Endothelial cell of umbilical vein (primary cell): Measurements from ENCODE around the gene DNMT1. TPM values are rescaled to one million over a fixed set of nuclear protein-coding genes. Genes with fewer than 3 reads are reported as not detected.
"Not testable (repeated sequence)": the region's sequence is repeated elsewhere in the genome, so short reads cannot be mapped to it uniquely, and the experiment has no call there.

ENCODE experiments used
- BruUV-seq: library from RNA; stranded (reverse); fragments of 400-500 nt; replicated peaks from 2 replicates; lab custom pipeline; 2021; lab: Mats Ljungman, UMichigan
- CTCF ChIA-PET: fragments of 300-600, 350-600 bp; sonication (Branson Sonifier 250); formaldehyde crosslinking; loops from one replicate; lab custom pipeline; 2021; ENCODE audit warnings: antibody characterized with exemption, inconsistent platforms; lab: Charles Lee
- POLR2A ChIA-PET: fragments of 300-600, 350-600 bp; sonication (Branson Sonifier 250); formaldehyde crosslinking; loops from one replicate; lab custom pipeline; 2021; ENCODE audit warnings: antibody characterized with exemption, inconsistent platforms; lab: Charles Lee
- DNase-seq: peaks from one replicate; pipeline ENCODE4 v3.0.0-alpha.2; 2011; ENCODE audit warnings: low read depth, low spot score
- FAIRE-seq: peaks from 2 replicates; lab custom pipeline; 2011; peaks lifted over from hg19 to GRCh38; lab: Jason Lieb, UNC
- H2AFZ ChIP-seq: 2 replicates; pipeline ENCODE4 v1.6.0; 2012; ENCODE audit warnings: low read depth, low read length, control low read depth, inconsistent platforms
- H3K27ac ChIP-seq: 2 replicates; pipeline ENCODE4 v1.5.1; 2011; ENCODE audit warnings: low read depth, mild to moderate bottlenecking, control low read depth, low read length, moderate library complexity; ENCODE audit not compliant: insufficient read depth
- H3K27me3 ChIP-seq, 2 experiments: 2 replicates each; pipeline versions ENCODE4 v1.6.0 to v1.6.1; 2011; ENCODE audit warnings: low read length in 2 of 2, mixed read lengths in 1 of 2; ENCODE audit not compliant: control insufficient read depth in 2 of 2, insufficient read depth in 2 of 2
- H3K36me3 ChIP-seq, 2 experiments: 2 replicates in 1 of 2; 3 replicates in 1 of 2; pipeline ENCODE4 v1.5.1; 2011; ENCODE audit warnings: low read length in 2 of 2, mild to moderate bottlenecking in 1 of 2, moderate library complexity in 1 of 2; ENCODE audit not compliant: control insufficient read depth in 2 of 2, insufficient read depth in 2 of 2; ENCODE audit errors: extremely low read depth in 1 of 2
- H3K4me1 ChIP-seq: 3 replicates; pipeline ENCODE4 v1.5.1; 2011; ENCODE audit warnings: mild to moderate bottlenecking, low read length; ENCODE audit not compliant: control insufficient read depth, insufficient read depth; ENCODE audit errors: extremely low read depth
- H3K4me2 ChIP-seq: 2 replicates; pipeline ENCODE4 v1.6.1; 2011; ENCODE audit warnings: low read length, control low read depth, mixed read lengths; ENCODE audit not compliant: insufficient read depth
- H3K4me3 ChIP-seq, 3 experiments: fragments of 200-600 bp in 1 of 3; sonication (generic), shearing (Covaris generic) in 1 of 3; replicated peaks in 1 of 3; 2 replicates each; pipeline ENCODE4 v1.5.1; 2011 to 2016; ENCODE audit warnings: control low read depth in 3 of 3, low read length in 3 of 3, mild to moderate bottlenecking in 2 of 3, inconsistent platforms in 1 of 3, low read depth in 1 of 3, moderate library complexity in 1 of 3; ENCODE audit not compliant: insufficient read depth in 1 of 3
- H3K79me2 ChIP-seq: 2 replicates; pipeline ENCODE4 v1.6.0; 2012; ENCODE audit warnings: low read length, inconsistent platforms; ENCODE audit not compliant: control insufficient read depth, insufficient read depth
- H3K9ac ChIP-seq: replicated peaks from 2 replicates; pipeline ENCODE3; 2011; ENCODE audit warnings: low read length, control low read depth; ENCODE audit not compliant: insufficient read depth; ENCODE audit errors: extremely low read depth
- H3K9me1 ChIP-seq: replicated peaks from 3 replicates; pipeline ENCODE4 v1.6.0; 2011; ENCODE audit warnings: mild to moderate bottlenecking, low read length; ENCODE audit not compliant: control insufficient read depth, insufficient read depth; ENCODE audit errors: extremely low read depth
- H3K9me3 ChIP-seq: replicated peaks from 2 replicates; pipeline ENCODE4 v1.5.1; 2012; ENCODE audit warnings: low read length, inconsistent platforms; ENCODE audit not compliant: control insufficient read depth, insufficient read depth
- H4K20me1 ChIP-seq: replicated peaks from 2 replicates; pipeline ENCODE3; 2011; ENCODE audit warnings: mild to moderate bottlenecking, low read length; ENCODE audit not compliant: control insufficient read depth, insufficient read depth; ENCODE audit errors: extremely low read depth
- EZH2 ChIP-seq: IDR thresholded peaks from 2 replicates; pipeline ENCODE4 v1.6.1; 2012; ENCODE audit warnings: borderline replicate concordance, low read depth, mild to moderate bottlenecking, moderate library complexity, low read length, inconsistent platforms; ENCODE audit not compliant: severe bottlenecking
- FOS ChIP-seq: IDR thresholded peaks from 2 replicates; pipeline ENCODE4 v1.6.1; 2011; ENCODE audit warnings: mild to moderate bottlenecking, low read length, moderate library complexity, borderline replicate concordance; ENCODE audit not compliant: insufficient read depth
- GATA2 ChIP-seq: IDR thresholded peaks from 2 replicates; pipeline ENCODE4 v1.7.0; 2011; ENCODE audit warnings: low read depth, mild to moderate bottlenecking, moderate library complexity, mixed read lengths, low read length; ENCODE audit not compliant: insufficient read length, insufficient read depth
- MYC ChIP-seq: IDR thresholded peaks from one replicate; pipeline ENCODE4 v1.6.1; 2011; ENCODE audit warnings: mild to moderate bottlenecking, low read depth, low read length
- POLR2AphosphoS5 ChIP-seq: IDR thresholded peaks from 2 replicates; pipeline ENCODE4 v1.6.1; 2012; ENCODE audit warnings: low read depth, mild to moderate bottlenecking, control low read depth, low read length, moderate library complexity; ENCODE audit not compliant: insufficient read depth
- dilution Hi-C: fragments of 300-500 bp; cut with MboI; formaldehyde crosslinking; loops from one replicate; pipeline ENCODE4 v1.15.0; 2019; ENCODE audit warnings: low sequenced_read_pairs; ENCODE audit not compliant: extremely low pct_ligation_motif_present
- intact Hi-C: fragments of 100-400 bp; cut with micrococcal nuclease; formaldehyde crosslinking; loops from one replicate; pipeline ENCODE4 v1.10.0; 2022
- polyA plus RNA-seq, 4 experiments: library from polyadenylated mRNA; depleted of rRNA in 3 of 4; stranded (reverse) in 3 of 4; unstranded in 1 of 4; fragments of >200 nt; gene quantifications; 2 replicates each; pipeline versions ENCODE4 v1.2.1 to v1.2.3, GENCODE V29; 2011 to 2012; ENCODE audit warnings: missing spikeins in 1 of 4
- total RNA-seq: library from RNA; stranded (reverse); gene quantifications from 2 replicates; pipeline ENCODE4 v1.2.3, GENCODE V29; 2021
- TF ChIP-seq, protein P1 (sequence below), 2 donors: IDR thresholded peaks; 1 replicate in 1 of 2; 2 replicates in 1 of 2; pipeline ENCODE4 v1.5.1; 2011; ENCODE audit warnings: low read length in 2 of 2, mild to moderate bottlenecking in 2 of 2, moderate library complexity in 2 of 2, control low read depth in 1 of 2, inconsistent platforms in 1 of 2, low read depth in 1 of 2; ENCODE audit not compliant: insufficient read depth in 1 of 2; ENCODE audit errors: extremely low read depth in 1 of 2
- TF ChIP-seq, protein P2 (sequence below): IDR thresholded peaks from 2 replicates; pipeline ENCODE4 v1.6.1; 2011; ENCODE audit not compliant: insufficient read depth, insufficient read length

Gene DNMT1
- total and polyA plus RNA-seq, 2 donors (not counting 3 experiments of a cell fraction or from before 2014, with no cell fraction given): 53.4 to 165 TPM

DNA sequence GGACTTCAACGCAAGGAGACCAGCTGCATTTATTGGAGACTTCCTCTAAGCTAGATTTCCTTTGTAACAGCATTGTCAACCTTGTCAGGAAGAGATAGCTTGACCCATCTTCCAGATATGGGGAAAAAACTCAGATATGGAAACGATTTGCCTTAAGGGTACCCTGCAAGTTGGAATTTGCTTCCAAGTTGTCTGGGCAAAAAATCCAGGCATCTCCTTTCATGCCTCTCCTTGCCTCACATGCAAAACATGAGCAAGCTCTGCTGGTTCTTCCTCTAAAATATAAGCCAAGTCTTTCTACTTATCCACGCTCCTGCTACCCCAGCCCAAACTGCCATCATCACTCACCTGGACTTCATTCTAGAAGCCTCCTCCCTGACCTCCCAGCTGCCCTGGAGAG is 6.4 kb upstream of the DNMT1 start:
- BruUV-seq: no TSS peak

DNA sequence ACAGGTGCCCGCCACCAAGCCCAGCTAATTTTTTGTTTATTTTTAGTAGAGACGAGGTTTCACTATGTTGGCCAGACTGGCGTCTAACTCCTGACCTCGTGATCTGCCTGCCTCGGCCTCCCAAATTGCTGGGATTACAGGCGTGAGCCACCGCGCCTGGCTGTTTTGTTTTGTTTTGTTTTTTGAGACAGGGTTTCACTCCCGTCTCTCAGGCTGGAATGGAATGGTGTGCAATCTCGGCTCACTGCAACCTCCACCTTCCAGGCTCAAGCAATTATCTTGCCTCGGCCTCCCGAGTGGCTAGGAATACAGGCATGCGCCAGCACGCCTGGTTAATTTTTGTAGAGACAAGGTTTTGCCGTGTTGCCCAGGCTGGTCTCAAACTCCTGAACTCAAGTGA is 5.3 kb upstream of the DNMT1 start:
- H3K9me1 ChIP-seq, H3K4me2 ChIP-seq, H3K4me1 ChIP-seq, H3K4me3 ChIP-seq, H3K27me3 ChIP-seq, H3K36me3 ChIP-seq, DNase-seq, POLR2A ChIA-PET, dilution Hi-C loops, FAIRE-seq, H3K79me2 ChIP-seq, H3K9ac ChIP-seq, H3K27ac ChIP-seq, intact Hi-C loops, H3K9me3 ChIP-seq, H4K20me1 ChIP-seq, H2AFZ ChIP-seq, BruUV-seq: not testable (repeated sequence)
- CTCF ChIA-PET: interaction anchor here (1.3 to 1.4 kb wide), 2 partner anchors 29 to 50 kb away, joined by 3 to 4 read pairs; no protein-coding TSS in a partner anchor

More for the DNA sequence above, 6.4 kb upstream of the DNMT1 start:
- Histone ChIP-seq H3K79me2 (no peaks in the 10 kb centered on the region), H3K4me2 (no peak overlapping the region), H3K9me3 (no peaks in the 10 kb centered on the region), H3K36me3 (no peaks in the 10 kb centered on the region), H3K27ac (no peak overlapping the region), H3K27me3 (no peaks in the 10 kb centered on the region), H4K20me1 (no peaks in the 10 kb centered on the region), H3K4me3 (no peak overlapping the region), H3K9ac (no peak overlapping the region), H2AFZ (no peak overlapping the region), H3K4me1 (no peaks in the 10 kb centered on the region), H3K9me1 (no peaks in the 10 kb centered on the region)
- TF ChIP-seq POLR2AphosphoS5 (no peak), FOS (no peak), MYC (no peak), GATA2 (no peak), EZH2 (no peak)
- TF ChIP-seq, protein P1, sequence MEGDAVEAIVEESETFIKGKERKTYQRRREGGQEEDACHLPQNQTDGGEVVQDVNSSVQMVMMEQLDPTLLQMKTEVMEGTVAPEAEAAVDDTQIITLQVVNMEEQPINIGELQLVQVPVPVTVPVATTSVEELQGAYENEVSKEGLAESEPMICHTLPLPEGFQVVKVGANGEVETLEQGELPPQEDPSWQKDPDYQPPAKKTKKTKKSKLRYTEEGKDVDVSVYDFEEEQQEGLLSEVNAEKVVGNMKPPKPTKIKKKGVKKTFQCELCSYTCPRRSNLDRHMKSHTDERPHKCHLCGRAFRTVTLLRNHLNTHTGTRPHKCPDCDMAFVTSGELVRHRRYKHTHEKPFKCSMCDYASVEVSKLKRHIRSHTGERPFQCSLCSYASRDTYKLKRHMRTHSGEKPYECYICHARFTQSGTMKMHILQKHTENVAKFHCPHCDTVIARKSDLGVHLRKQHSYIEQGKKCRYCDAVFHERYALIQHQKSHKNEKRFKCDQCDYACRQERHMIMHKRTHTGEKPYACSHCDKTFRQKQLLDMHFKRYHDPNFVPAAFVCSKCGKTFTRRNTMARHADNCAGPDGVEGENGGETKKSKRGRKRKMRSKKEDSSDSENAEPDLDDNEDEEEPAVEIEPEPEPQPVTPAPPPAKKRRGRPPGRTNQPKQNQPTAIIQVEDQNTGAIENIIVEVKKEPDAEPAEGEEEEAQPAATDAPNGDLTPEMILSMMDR (IDR thresholded peaks at IDR 0.05; ENCODE audit: extremely low read depth in 1 of 2, insufficient read depth in 1 of 2, low read depth in 1 of 2, low read length in 2 of 2): no peak
- TF ChIP-seq, protein P2, sequence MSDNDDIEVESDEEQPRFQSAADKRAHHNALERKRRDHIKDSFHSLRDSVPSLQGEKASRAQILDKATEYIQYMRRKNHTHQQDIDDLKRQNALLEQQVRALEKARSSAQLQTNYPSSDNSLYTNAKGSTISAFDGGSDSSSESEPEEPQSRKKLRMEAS: no peak
- ChIA-PET POLR2A (interaction anchor here (0.5 kb wide), 1 partner anchor 14 kb away, joined by 4 read pairs; no protein-coding TSS in a partner anchor), CTCF (interaction anchor here (0.5 to 1.7 kb wide), 3 partner anchors 19 to 1746 kb away, joined by 4 to 5 read pairs (median 4); no protein-coding TSS in a partner anchor)
- dilution Hi-C loops: no loop called here
- no peak for DNase-seq
- intact Hi-C loops: no loop called here
- FAIRE-seq: no peak
